Common myeloid progenitor, CD34-positive (primary cell): ENCODE measurements around the gene QKI.

ENCODE experiments used
- CTCF ChIA-PET: fragments of 350-600 bp; sonication (Branson Sonifier 250); formaldehyde crosslinking; loops from one replicate; lab custom pipeline; 2021; ENCODE audit warnings: antibody characterized with exemption; lab: Charles Lee
- POLR2A ChIA-PET: fragments of 350-600 bp; sonication (Branson Sonifier 250); formaldehyde crosslinking; loops from one replicate; lab custom pipeline; 2021; ENCODE audit warnings: antibody characterized with exemption; lab: Charles Lee
- DNase-seq, 3 donors: peaks; one replicate each; pipeline versions ENCODE4 v3.0.0 to v3.0.0-alpha.2; 2013
- H3K27ac ChIP-seq, 2 experiments: 1 replicate in 1 of 2; 2 replicates in 1 of 2; pipeline ENCODE4 v1.7.0; 2013; ENCODE audit warnings: inconsistent platforms in 2 of 2, low read length in 2 of 2, mild to moderate bottlenecking in 2 of 2, low read depth in 1 of 2, moderate library complexity in 1 of 2; ENCODE audit not compliant: severe bottlenecking in 2 of 2, insufficient read depth in 1 of 2, poor library complexity in 1 of 2
- H3K27me3 ChIP-seq, 5 experiments: replicated peaks in 2 of 5; 1 replicate in 3 of 5; 2 replicates in 2 of 5; pipeline versions ENCODE4 v1.6.1 to v1.7.0; 2013; ENCODE audit warnings: low read length in 4 of 5, mild to moderate bottlenecking in 2 of 5, moderate library complexity in 2 of 5, inconsistent platforms in 1 of 5; ENCODE audit not compliant: insufficient read depth in 5 of 5, control insufficient read depth in 4 of 5
- H3K36me3 ChIP-seq, 4 experiments: 1 replicate in 2 of 4; 2 replicates in 2 of 4; pipeline versions ENCODE4 v1.6.1 to v1.7.0; 2013; ENCODE audit warnings: low read length in 3 of 4, control low read depth in 1 of 4, mild to moderate bottlenecking in 1 of 4; ENCODE audit not compliant: control insufficient read depth in 4 of 4, insufficient read depth in 4 of 4
- H3K4me1 ChIP-seq, 4 experiments: 1 replicate in 3 of 4; 2 replicates in 1 of 4; pipeline versions ENCODE4 v1.6.1 to v1.7.1; 2013; ENCODE audit warnings: low read length in 3 of 4, mild to moderate bottlenecking in 3 of 4, control low read depth in 1 of 4, inconsistent platforms in 1 of 4, moderate library complexity in 1 of 4; ENCODE audit not compliant: control insufficient read depth in 4 of 4, insufficient read depth in 4 of 4; ENCODE audit errors: control extremely low read depth in 1 of 4
- H3K4me3 ChIP-seq, 7 experiments: 1 replicate in 4 of 7; 2 replicates in 3 of 7; pipeline versions ENCODE4 v1.5.1 to v1.7.0; 2013; ENCODE audit warnings: mild to moderate bottlenecking in 7 of 7, low read length in 6 of 7, moderate library complexity in 6 of 7, inconsistent platforms in 2 of 7, low read depth in 2 of 7, control low read depth in 1 of 7; ENCODE audit not compliant: insufficient read depth in 4 of 7, control insufficient read depth in 1 of 7; ENCODE audit errors: extremely low read depth in 1 of 7
- H3K9me3 ChIP-seq, 5 experiments: 1 replicate in 4 of 5; 2 replicates in 1 of 5; pipeline versions ENCODE4 v1.6.1 to v1.7.1; 2013; ENCODE audit warnings: low read length in 4 of 5, mild to moderate bottlenecking in 2 of 5, inconsistent platforms in 1 of 5, low read depth in 1 of 5, moderate library complexity in 1 of 5; ENCODE audit not compliant: control insufficient read depth in 4 of 5, insufficient read depth in 2 of 5; ENCODE audit errors: control extremely low read depth in 1 of 5
- WGBS: methylation state at CpG from one replicate; pipeline ENCODE4 v1.1.5; 2013; ENCODE audit not compliant: insufficient coverage; 5-methylcytosine and 5-hydroxymethylcytosine counted together

The QKI gene

DNA sequence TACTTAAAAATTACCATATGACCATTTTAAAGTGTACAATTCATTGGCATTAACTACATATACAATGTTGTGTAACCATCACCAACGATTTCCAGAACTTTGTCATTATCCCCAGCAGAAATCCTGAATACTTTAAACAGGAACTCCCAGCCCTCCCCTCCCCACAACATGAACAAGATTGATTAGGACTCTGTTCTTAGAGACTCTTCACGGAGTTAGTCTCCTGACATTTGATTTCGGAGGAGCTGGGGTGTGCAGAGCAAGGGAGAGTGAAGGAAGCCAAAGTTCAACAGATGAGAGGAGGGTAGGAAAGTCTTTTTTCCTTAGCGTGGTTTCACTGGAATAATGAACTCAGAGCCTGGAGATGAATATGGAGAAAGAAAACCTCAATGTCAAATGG, 17.2 kb upstream of the QKI start:
- no peak for DNase-seq
- CTCF ChIA-PET: interaction anchor here (1.7 kb wide), 1 partner anchor 15 kb away, joined by 3 read pairs; no protein-coding TSS in a partner anchor
- POLR2A ChIA-PET: no interaction called here
- Histone ChIP-seq H3K27me3 (peaks cover 0 to 1% (median 0%) of the 10 kb centered on the region in 5 experiments), H3K9me3 (no peaks in the 10 kb centered on the region), H3K27ac (no peak overlapping the region), H3K4me1 (peaks cover 4 to 19% (median 10%) of the 10 kb centered on the region in 4 experiments), H3K36me3 (no peaks in the 10 kb centered on the region), H3K4me3 (peak overlapping the region in 3 of 7 experiments; percentile 58 to 79 (median 78))
- 50% methylated on average over 2 of the region's 4 CpGs for WGBS

DNA sequence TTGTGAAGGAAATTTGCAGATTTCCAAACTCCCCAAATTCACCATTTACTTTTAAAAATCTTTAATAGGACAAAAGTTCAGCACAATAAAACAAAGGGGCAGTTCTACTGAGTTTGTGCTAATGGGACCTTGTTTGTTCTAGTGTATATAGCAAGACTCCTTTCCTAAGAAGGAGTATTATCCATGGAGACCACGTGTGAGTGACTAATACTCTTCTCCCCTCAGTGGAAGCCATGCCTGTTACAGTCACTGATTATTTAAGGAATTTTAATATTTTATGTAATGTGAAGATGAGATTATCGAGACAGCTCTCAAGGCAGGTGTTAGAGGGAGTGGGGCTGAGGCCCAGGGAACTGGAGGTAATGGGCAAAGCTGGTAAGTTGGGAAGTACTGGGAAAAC, 16.4 kb upstream of the QKI start:
- DNase-seq: no peak
- WGBS: 100% methylated on average over 1 of the region's 2 CpGs
- peaks cover 4 to 19% (median 8%) of the 10 kb centered on the region in 4 experiments for H3K4me1 ChIP-seq
- ChIA-PET POLR2A (no interaction called here), CTCF (interaction anchor here (1.7 kb wide), 1 partner anchor 14 kb away, joined by 3 read pairs; no protein-coding TSS in a partner anchor)
- peaks cover 0 to 1% (median 0%) of the 10 kb centered on the region in 5 experiments for H3K27me3 ChIP-seq
- H3K36me3 ChIP-seq: no peaks in the 10 kb centered on the region
- no peaks in the 10 kb centered on the region for H3K9me3 ChIP-seq
- no peak overlapping the region for H3K4me3 ChIP-seq
- H3K27ac ChIP-seq: no peak overlapping the region

DNA sequence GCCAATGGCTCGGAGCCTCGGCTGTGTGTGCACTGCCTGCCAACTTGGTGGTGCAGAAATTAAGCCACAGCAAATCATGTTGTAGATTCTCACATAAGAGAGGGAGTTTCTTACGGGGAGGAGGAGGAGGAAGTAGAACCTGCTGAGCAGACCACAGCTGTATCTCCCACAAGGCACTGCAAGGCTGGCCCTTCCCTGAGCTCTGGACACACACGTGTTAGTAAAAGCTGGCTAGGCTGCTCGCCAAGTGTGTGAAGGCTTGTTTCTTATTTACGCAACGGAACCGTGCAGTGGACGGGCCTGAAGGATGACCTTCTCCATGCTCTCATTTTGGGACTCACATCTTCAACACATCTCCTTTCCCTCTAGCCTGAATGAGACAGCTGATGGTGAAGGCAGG, 15.7 kb upstream of the QKI start:
- H3K4me3 ChIP-seq: no peak overlapping the region
- H3K4me1 ChIP-seq: peaks cover 4 to 19% (median 8%) of the 10 kb centered on the region in 4 experiments
- WGBS: 65% methylated on average over 3 of the region's 9 CpGs
- H3K9me3 ChIP-seq: no peaks in the 10 kb centered on the region
- peaks cover 0 to 1% (median 0%) of the 10 kb centered on the region in 5 experiments for H3K27me3 ChIP-seq
- peak in 2 of 3 donors; percentile 21 to 34 for DNase-seq
- no peak overlapping the region for H3K27ac ChIP-seq
- no peaks in the 10 kb centered on the region for H3K36me3 ChIP-seq
- ChIA-PET POLR2A (no interaction called here), CTCF (interaction anchor here (1.7 kb wide), 1 partner anchor 14 kb away, joined by 3 read pairs; no protein-coding TSS in a partner anchor)

DNA sequence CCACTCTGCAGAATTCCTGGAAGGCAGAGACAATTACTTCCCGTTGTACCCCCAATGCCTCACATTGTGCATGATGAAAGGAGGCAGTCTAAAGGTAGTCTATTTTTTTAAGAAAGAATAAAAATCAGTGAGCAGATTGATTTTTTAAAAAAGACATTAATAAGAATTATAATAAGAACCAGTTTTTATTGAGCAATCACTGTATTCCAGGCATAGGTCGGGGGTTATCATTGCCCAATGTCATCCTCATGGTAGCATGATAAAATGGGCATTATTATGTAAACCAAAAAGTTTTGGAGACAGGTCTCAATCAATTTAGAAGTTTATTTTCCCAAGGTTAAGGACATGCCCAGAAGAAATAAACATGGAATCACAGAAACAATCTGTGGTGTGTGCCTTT, 14.0 kb upstream of the QKI start:
- peaks cover 9 to 34% (median 20%) of the 10 kb centered on the region in 4 experiments for H3K4me1 ChIP-seq
- no CpG with 5 or more reads among the region's 2 CpGs for WGBS
- CTCF ChIA-PET: interaction anchor here (1.1 to 1.7 kb wide), 2 partner anchors 11 to 13 kb away, joined by 3 to 5 read pairs; no protein-coding TSS in a partner anchor
- no peak overlapping the region for H3K4me3 ChIP-seq
- no peak overlapping the region for H3K27ac ChIP-seq
- no peaks in the 10 kb centered on the region for H3K9me3 ChIP-seq
- POLR2A ChIA-PET: interaction anchor here (0.6 kb wide), 1 partner anchor 1232 kb away, joined by 4 read pairs; no protein-coding TSS in a partner anchor
- H3K36me3 ChIP-seq: no peaks in the 10 kb centered on the region
- H3K27me3 ChIP-seq: peaks cover 0 to 1% (median 0%) of the 10 kb centered on the region in 5 experiments
- DNase-seq: no peak

DNA sequence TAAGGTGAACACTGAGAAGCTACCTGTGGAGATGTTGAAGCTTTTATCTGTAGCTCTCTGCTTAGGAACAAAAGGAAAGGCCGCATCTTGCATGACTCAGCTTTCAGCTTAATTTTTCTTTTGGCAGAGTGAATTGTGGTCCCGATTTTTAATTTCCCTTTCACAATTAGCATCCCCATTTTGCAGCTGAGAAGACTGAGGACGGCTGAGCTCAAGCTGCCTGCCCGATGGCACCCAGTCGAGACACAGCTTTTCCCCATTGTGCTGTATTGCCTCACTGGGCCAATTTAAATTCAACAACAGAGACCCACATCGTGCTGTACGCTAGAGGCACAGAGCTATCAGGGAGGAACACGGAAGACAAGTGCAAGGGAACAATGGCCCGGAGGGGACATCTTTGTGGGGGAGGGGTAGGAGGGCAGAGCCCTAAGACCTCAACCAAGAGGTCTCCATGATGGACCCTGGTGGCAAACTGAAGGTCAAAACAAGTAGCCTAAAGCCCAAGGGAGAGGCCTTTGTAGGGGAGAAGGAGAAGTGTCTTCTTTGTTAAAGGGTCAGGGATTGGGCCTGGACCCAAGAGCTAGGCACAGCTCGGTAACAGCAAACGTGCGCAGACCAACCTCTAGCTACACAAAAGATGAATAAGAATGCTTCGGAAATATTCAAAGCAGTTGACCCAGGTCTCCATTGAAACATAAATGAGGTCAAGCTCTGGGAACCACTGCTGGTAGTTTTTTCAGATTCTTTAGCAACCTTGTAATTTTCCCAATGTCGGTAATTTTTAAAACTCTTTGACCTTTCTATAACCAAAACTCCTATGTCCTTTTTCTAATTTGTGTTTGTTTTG, 13.3 kb upstream of the QKI start:
- CTCF ChIA-PET: interaction anchor here (1.1 to 1.8 kb wide), 4 partner anchors 10 to 226 kb away, joined by 3 to 7 read pairs (median 4); no protein-coding TSS in a partner anchor
- no peak for DNase-seq
- WGBS: 90% methylated on average over 13 of the region's 14 CpGs

DNA sequence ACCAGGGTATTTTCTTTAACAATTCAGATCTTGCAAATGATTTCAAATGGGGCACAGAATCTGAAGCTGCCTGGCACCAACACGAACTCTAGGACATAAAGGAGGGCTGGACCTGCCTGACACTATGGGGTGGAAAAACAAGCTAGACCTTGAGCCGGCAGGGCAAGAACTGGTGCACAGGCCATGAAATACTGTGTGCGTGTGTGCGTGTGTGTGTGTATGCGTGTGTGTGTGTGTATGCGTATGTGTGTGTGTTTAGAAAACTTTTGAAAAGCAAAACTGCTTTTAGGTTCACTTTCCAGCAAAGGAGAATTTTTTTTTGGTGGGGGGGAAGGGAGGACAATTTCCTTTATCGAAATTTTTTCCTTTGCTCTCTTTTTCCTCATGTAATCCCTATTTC, 11.9 kb upstream of the QKI start:
- no peak for DNase-seq
- Histone ChIP-seq H3K9me3 (no peaks in the 10 kb centered on the region), H3K4me1 (peaks cover 9 to 39% (median 23%) of the 10 kb centered on the region in 4 experiments), H3K27me3 (no peaks in the 10 kb centered on the region), H3K36me3 (no peaks in the 10 kb centered on the region), H3K4me3 (no peak overlapping the region), H3K27ac (no peak overlapping the region)
- ChIA-PET CTCF (interaction anchor here (1.8 kb wide), 1 partner anchor 14 kb away, joined by 7 read pairs; no protein-coding TSS in a partner anchor), POLR2A (no interaction called here)
- WGBS: 94% methylated on average over 4 of the region's 7 CpGs

More for the DNA sequence above, 13.3 kb upstream of the QKI start:
- H3K4me1 ChIP-seq: peaks cover 11 to 40% (median 27%) of the 10 kb centered on the region in 4 experiments
- H3K27me3 ChIP-seq: peaks cover 0 to 1% (median 0%) of the 10 kb centered on the region in 5 experiments
- H3K4me3 ChIP-seq: no peak overlapping the region
- H3K36me3 ChIP-seq: no peaks in the 10 kb centered on the region
- POLR2A ChIA-PET: no interaction called here
- H3K9me3 ChIP-seq: no peaks in the 10 kb centered on the region
- H3K27ac ChIP-seq: no peak overlapping the region
